ENCODE data around the gene DESI2.

Gene DESI2

DNA sequence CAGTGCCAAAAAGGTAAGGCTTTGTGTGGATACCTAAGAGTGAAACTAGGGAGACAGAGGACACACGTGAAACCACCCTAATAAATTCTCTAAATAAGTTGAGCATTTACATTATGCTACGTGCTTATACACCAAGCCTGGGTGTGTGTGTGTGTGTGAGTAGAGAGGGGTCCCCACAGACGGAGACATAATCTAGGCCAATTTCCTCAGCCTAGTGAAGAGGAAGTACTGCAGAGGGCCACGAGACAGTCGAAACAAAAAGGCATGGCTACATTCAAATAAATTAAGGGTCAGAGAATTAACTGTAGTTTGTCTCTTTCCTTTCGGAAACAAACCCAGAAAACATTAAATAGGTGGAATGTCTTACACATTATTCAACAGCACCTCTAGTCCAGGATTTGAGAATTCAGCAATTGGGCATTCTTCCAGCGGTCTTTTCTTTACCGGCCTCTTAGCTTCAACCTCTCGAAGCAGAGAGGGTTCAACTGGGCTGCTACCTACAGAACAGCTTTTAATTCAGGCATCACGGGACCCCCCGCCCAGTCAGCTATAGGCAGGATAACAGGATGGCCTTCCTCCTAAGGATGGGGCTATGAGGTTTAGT, 75.0 kb downstream of the DESI2 start:
- TF ChIP-seq, protein P1, sequence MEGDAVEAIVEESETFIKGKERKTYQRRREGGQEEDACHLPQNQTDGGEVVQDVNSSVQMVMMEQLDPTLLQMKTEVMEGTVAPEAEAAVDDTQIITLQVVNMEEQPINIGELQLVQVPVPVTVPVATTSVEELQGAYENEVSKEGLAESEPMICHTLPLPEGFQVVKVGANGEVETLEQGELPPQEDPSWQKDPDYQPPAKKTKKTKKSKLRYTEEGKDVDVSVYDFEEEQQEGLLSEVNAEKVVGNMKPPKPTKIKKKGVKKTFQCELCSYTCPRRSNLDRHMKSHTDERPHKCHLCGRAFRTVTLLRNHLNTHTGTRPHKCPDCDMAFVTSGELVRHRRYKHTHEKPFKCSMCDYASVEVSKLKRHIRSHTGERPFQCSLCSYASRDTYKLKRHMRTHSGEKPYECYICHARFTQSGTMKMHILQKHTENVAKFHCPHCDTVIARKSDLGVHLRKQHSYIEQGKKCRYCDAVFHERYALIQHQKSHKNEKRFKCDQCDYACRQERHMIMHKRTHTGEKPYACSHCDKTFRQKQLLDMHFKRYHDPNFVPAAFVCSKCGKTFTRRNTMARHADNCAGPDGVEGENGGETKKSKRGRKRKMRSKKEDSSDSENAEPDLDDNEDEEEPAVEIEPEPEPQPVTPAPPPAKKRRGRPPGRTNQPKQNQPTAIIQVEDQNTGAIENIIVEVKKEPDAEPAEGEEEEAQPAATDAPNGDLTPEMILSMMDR (IDR thresholded peaks at IDR 0.05; ENCODE audit: insufficient read depth, low read depth, low read length, missing control alignments): no peak
- DNase-seq (ENCODE audit: low read depth): no peak
- no peak overlapping the region for H3K4me3 ChIP-seq (ENCODE audit: low read length)

DNA sequence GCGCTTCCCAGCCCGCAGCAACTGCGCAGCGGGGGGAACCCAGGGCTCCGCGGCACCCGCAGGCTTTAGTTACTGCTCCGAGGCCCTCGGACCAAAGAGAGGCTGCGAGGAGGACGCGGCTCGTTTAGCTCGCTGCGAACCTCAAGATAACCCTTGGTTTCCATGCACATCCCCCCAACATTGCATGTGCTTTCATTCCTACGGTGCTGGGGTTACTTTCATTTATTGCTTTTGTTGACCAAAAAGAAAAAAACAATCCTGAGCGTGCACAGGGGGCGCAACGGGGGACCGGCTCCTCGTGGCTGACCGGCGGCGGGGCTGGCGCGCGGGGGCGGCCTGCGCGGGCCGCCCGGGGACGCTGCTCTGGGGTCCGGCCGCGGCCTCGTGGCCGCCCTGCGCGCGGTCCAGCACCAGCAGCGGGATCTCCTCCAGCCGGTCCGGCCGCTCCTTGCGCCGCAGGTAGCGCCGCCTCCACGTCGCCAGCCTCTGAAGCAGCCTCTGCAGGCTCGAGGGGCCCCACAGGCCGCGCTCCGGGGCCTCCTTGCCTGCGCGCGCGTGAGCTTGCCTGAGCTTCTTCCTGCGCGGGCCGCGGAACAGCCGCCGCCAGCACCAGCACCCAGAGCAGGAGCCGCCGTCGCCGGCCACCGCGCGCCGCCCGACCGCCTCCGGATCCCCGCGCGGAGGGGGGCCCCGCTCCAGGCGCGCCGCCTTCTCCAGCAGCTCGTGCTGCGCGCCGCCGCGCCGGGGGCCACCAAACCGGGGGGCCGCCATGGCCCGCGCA, 77.4 kb downstream of the DESI2 start:
- TF ChIP-seq, protein P1 (IDR thresholded peaks at IDR 0.05; ENCODE audit: insufficient read depth, low read depth, low read length, missing control alignments): no peak
- peak overlapping the region; percentile 48 for H3K4me3 ChIP-seq (ENCODE audit: low read length)
- DNase-seq (ENCODE audit: low read depth): peak; percentile 37

DNA sequence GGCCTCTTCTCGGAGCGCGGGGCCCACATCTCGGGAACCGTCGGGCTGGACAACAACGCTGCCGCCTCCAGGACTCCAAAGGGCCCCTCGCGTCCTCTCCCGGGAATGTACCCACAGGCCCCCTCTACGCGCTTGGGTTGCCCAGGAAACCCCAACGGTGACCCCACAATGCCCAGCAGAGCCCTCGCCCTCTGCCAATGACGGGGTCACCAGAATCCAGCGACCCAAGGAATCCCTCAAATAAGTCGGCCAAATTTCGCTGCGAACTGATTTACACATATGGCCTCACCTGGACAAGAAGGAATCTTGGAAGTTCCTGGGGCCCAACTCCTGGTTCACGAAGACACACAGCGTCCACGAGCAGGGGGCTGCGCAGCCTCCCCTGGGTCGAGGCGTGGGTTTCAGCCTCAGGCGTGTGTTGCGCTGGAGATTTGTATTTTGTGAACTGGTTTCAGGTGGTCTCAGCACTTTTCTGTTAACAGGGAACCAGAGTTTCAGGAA, 78.1 kb downstream of the DESI2 start:
- H3K4me3 ChIP-seq (ENCODE audit: low read length): no peak overlapping the region
- DNase-seq (ENCODE audit: low read depth): no peak
- TF ChIP-seq, protein P1 (IDR thresholded peaks at IDR 0.05; ENCODE audit: insufficient read depth, low read depth, low read length, missing control alignments): no peak

DNA sequence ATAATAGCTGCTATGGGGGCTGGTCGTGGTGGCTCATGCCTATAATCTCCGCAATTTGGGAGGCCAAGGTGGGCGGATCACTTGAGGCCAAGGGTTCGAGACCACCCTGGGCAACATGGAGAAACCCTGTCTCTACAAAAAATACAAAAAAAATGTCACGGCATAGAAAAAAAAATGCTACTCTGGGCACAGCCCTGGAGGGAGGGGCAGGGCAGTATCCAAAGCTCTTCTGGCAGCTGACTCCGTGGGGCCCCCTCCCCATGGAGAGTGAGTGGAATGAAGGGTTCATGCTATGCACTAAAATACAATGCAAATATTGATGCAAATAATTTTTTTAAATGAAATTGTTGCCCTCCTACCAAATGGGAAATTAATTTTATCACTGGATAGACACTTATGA, 78.7 kb downstream of the DESI2 start:
- H3K4me3 ChIP-seq (ENCODE audit: low read length): no peak overlapping the region
- no peak for DNase-seq (ENCODE audit: low read depth)
- TF ChIP-seq, protein P1 (IDR thresholded peaks at IDR 0.05; ENCODE audit: insufficient read depth, low read depth, low read length, missing control alignments): no peak

DNA sequence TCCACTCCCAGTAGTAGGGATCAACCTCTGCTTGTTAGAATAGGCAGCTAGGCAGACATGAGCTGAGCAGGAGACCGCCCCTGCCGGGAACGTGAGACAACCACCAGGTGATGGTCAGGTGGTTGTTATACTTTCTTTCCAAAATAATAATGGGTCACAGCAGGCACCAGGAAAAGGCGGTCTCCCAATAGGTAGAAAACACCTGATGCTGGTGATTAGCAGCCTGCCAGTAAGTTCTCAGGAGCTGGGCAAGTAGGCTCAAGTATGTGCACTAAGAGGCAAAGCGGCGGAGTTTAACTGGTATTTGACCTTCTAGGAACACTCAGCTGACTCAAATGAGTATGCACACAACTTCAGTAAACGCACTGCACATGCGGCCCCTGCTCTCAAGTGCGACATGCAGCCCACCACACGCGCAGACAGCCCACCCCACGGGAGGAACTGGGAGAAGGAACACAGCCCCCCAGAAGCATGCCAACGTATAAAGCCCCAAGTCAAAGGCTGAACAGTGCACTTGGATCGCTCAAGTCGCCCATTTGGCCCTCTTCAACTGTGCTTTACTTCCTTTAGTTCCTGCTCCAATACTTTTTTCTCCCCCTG, 80.0 kb downstream of the DESI2 start:
- TF ChIP-seq, protein P1 (IDR thresholded peaks at IDR 0.05; ENCODE audit: insufficient read depth, low read depth, low read length, missing control alignments): no peak
- no peak overlapping the region for H3K4me3 ChIP-seq (ENCODE audit: low read length)

DNA sequence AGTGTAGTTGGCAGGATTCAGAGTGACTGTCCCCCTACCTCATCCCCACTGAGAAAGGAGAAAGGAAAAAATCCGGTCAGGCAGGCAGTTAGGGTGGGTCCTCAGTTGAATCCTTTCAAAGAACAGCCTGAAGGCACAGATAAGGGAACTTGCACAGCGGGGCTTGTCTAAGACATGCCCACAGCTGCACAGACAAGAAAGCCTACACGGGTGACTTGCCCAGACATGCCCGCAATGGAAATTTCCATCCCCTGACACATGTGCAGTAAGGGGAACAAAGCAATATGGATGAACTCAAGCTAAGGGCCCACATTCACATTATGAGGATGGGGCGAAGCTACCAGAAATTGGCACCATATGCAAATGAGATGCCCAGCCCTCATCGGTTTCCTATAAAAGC, 82.5 kb downstream of the DESI2 start:
- H3K4me3 ChIP-seq (ENCODE audit: low read length): no peak overlapping the region
- TF ChIP-seq, protein P1 (IDR thresholded peaks at IDR 0.05; ENCODE audit: insufficient read depth, low read depth, low read length, missing control alignments): no peak
- DNase-seq (ENCODE audit: low read depth): peak; percentile 85

More for the DNA sequence above, 80.0 kb downstream of the DESI2 start:
- no peak for DNase-seq (ENCODE audit: low read depth)

Data from epithelial cell of esophagus (primary cell).